Caco-2 (cell line): ENCODE results near the gene KIF13A. TPM values are rescaled to one million over a fixed set of nuclear protein-coding genes. Genes with fewer than 3 reads are reported as not detected.

Source experiments
- Bru-seq: library from RNA; stranded (reverse); fragments of 400-500 nt; gene quantifications from one replicate; lab custom pipeline; 2021; lab: Mats Ljungman, UMichigan
- BruChase-seq, 2 experiments: library from RNA; stranded (reverse); fragments of 400-500 nt; gene quantifications; one replicate each; lab custom pipeline; 2021; lab: Mats Ljungman, UMichigan
- BruUV-seq: library from RNA; stranded (reverse); fragments of 400-500 nt; replicated peaks from 2 replicates; lab custom pipeline; 2021; lab: Mats Ljungman, UMichigan
- CTCF ChIA-PET: fragments of 300-600 bp; sonication (Branson Sonifier 250); formaldehyde crosslinking; loops from one replicate; lab custom pipeline; 2022; ENCODE audit warnings: antibody characterized with exemption; lab: Charles Lee
- POLR2A ChIA-PET: fragments of 300-600 bp; sonication (Branson Sonifier 250); formaldehyde crosslinking; loops from one replicate; lab custom pipeline; 2022; ENCODE audit warnings: antibody characterized with exemption; lab: Charles Lee
- DNase-seq, 2 experiments: peaks; one replicate each; pipeline versions ENCODE4 v3.0.0 to v3.0.0-alpha.2; 2020 to 2022
- H3K27me3 ChIP-seq: replicated peaks from 2 replicates; pipeline ENCODE4 v1.6.0; 2011; ENCODE audit warnings: low read length; ENCODE audit not compliant: control insufficient read depth, insufficient read depth
- H3K36me3 ChIP-seq: 2 replicates; pipeline ENCODE4 v1.5.1; 2011; ENCODE audit warnings: low read length; ENCODE audit not compliant: control insufficient read depth, insufficient read depth
- H3K4me1 ChIP-seq: fragments of 250-450 bp; sonication (Bioruptor Pico); 2 replicates; pipeline ENCODE4 v1.5.1; 2020; ENCODE audit warnings: mild to moderate bottlenecking
- H3K4me3 ChIP-seq: 2 replicates; pipeline ENCODE4 v1.5.1; 2011; ENCODE audit warnings: low read depth, mild to moderate bottlenecking, control low read depth, low read length
- H3K9me3 ChIP-seq: fragments of 250-450 bp; sonication (Bioruptor Pico); 2 replicates; pipeline ENCODE4 v1.5.1; 2020; ENCODE audit warnings: mild to moderate bottlenecking, moderate library complexity
- H3K27ac Mint-ChIP-seq: one replicate; pipeline ENCODE4 v1.8.0; 2022; ENCODE audit warnings: mixed read lengths; ENCODE audit not compliant: unreplicated experiment
- H3K27me3 Mint-ChIP-seq: one replicate; pipeline ENCODE4 v1.8.0; 2022; ENCODE audit warnings: mixed read lengths; ENCODE audit not compliant: insufficient read depth, unreplicated experiment
- H3K36me3 Mint-ChIP-seq: one replicate; pipeline ENCODE4 v1.8.0; 2022; ENCODE audit warnings: mild to moderate bottlenecking, mixed read lengths; ENCODE audit not compliant: insufficient read depth, unreplicated experiment
- H3K4me1 Mint-ChIP-seq: one replicate; pipeline ENCODE4 v1.8.0; 2022; ENCODE audit warnings: low read depth, mixed read lengths; ENCODE audit not compliant: unreplicated experiment
- H3K4me3 Mint-ChIP-seq: one replicate; pipeline ENCODE4 v1.8.0; 2022; ENCODE audit warnings: mild to moderate bottlenecking, moderate library complexity, mixed read lengths; ENCODE audit not compliant: unreplicated experiment
- H3K9me3 Mint-ChIP-seq: one replicate; pipeline ENCODE4 v1.8.0; 2022; ENCODE audit warnings: mixed read lengths; ENCODE audit not compliant: unreplicated experiment
- intact Hi-C: fragments of 100-400 bp; cut with micrococcal nuclease; formaldehyde crosslinking; loops from one replicate; pipeline ENCODE4 v1.10.0; 2022; ENCODE audit not compliant: unreplicated experiment
- long read RNA-seq: library from polyadenylated mRNA; stranded (forward); transcript quantifications from one replicate; pipeline ENCODE4 v2.0.0, GENCODE V29; 2022
- total RNA-seq: library from RNA; stranded (reverse); gene quantifications from 2 replicates; pipeline ENCODE4 v1.2.3, GENCODE V29; 2022
- TF ChIP-seq, protein P1 (sequence below), 2 experiments: fragments of 200-600 bp in 1 of 2; IDR thresholded peaks; 1 replicate in 1 of 2; 2 replicates in 1 of 2; pipeline versions ENCODE4 v1.5.1 to v1.8.0; 2011 to 2022; ENCODE audit warnings: antibody characterized with exemption in 1 of 2, control low read depth in 1 of 2, inconsistent platforms in 1 of 2, low read depth in 1 of 2, low read length in 1 of 2, mild to moderate bottlenecking in 1 of 2, moderate library complexity in 1 of 2; ENCODE audit not compliant: insufficient read depth in 1 of 2, severe bottlenecking in 1 of 2, unreplicated experiment in 1 of 2

The KIF13A gene
- total RNA-seq: 13.8 and 14.0 TPM in 2 replicates
- percentile 63 among the genes with signal in this experiment for Bru-seq, nascent RNA
- percentile 56 among the genes with signal in this experiment for BruChase-seq, experiment 1, labeled RNA remaining after a 2-hour chase
- percentile 55 among the genes with signal in this experiment for BruChase-seq, experiment 2, labeled RNA remaining after a 6-hour chase
- long read RNA-seq, partial matches to known transcripts: 1 of 7 reads
- long read RNA-seq, other reads (novel, unspliced or antisense): 5 of 7 reads

DNA sequence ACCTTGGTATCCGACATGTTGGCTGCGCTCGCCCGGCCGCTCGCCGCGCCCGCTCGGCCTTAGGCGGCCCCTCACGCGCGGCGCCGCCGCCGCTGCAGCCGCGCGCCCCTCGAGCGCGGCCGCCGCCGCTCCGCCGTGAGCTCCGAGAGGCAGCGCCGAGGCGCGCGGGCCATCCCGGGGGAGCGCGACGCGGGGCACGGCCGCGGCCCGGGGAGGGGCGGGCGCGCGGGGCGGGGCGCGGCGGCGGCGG is at the start of gene KIF13A:
Gene KIF13A, minus strand, starts transcription at position 189 of the 250 bp plus-strand sequence. Its CDS starts 172 bp downstream, at position 17.
- peak within 1 kb of the TSS; percentile 74 for H3K27ac Mint-ChIP-seq
- H3K27me3 Mint-ChIP-seq: no peaks in the 10 kb centered on the region
- H3K9me3 ChIP-seq: no peaks in the 10 kb centered on the region
- POLR2A ChIA-PET: no interaction called here
- TF ChIP-seq, protein P1, sequence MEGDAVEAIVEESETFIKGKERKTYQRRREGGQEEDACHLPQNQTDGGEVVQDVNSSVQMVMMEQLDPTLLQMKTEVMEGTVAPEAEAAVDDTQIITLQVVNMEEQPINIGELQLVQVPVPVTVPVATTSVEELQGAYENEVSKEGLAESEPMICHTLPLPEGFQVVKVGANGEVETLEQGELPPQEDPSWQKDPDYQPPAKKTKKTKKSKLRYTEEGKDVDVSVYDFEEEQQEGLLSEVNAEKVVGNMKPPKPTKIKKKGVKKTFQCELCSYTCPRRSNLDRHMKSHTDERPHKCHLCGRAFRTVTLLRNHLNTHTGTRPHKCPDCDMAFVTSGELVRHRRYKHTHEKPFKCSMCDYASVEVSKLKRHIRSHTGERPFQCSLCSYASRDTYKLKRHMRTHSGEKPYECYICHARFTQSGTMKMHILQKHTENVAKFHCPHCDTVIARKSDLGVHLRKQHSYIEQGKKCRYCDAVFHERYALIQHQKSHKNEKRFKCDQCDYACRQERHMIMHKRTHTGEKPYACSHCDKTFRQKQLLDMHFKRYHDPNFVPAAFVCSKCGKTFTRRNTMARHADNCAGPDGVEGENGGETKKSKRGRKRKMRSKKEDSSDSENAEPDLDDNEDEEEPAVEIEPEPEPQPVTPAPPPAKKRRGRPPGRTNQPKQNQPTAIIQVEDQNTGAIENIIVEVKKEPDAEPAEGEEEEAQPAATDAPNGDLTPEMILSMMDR (IDR thresholded peaks at IDR 0.05; ENCODE audit: insufficient read depth in 1 of 2, low read depth in 1 of 2, low read length in 1 of 2, severe bottlenecking in 1 of 2, unreplicated experiment in 1 of 2): no peak
- CTCF ChIA-PET: interaction anchor here (1.1 kb wide), 1 partner anchor 170 kb away, joined by 3 read pairs; no protein-coding TSS in a partner anchor
- no peaks in the 10 kb centered on the region; the same call in 1 of the 2 replicates for H3K36me3 ChIP-seq
- peak within 1 kb of the TSS; percentile 60 for H3K4me3 ChIP-seq
- peak within 1 kb of the TSS; percentile 86 for H3K4me3 Mint-ChIP-seq
- BruUV-seq: no TSS peak
- no peak for DNase-seq
- H3K4me1 ChIP-seq: 0 out of 2 replicates have a peak, but pooled peaks cover 5% of the 10 kb centered on the region
- intact Hi-C loops: loop anchor here (1.0 to 5.0 kb wide), 2 partner anchors 120 to 135 kb away; partner anchors contain the start of gene NHLRC1
- no peaks in the 10 kb centered on the region for H3K27me3 ChIP-seq
- H3K4me1 Mint-ChIP-seq: no peaks in the 10 kb centered on the region
- H3K9me3 Mint-ChIP-seq: no peaks in the 10 kb centered on the region
- no peaks in the 10 kb centered on the region for H3K36me3 Mint-ChIP-seq

DNA sequence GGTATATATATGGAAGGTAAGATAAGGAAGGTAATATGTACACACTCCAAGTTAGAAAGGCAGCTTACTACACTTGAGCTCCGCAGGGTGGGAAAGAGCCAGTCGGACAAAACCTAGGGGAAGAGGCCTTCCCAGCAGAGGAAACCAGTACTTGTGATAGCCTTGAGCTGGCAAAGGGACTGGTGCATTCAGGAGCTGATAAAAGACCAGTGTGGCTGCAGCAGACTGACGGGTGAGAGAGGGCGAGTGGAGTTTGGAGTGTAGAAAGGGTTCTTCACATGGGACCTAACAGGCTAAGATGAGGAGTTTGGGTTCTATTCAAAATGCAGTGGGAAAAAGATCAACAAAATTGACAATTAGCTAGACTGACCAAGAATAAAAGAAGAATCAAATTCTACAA is 49.3 kb upstream of the KIF13A start:
- H3K4me3 ChIP-seq: no peak overlapping the region
- H3K36me3 ChIP-seq: no peaks in the 10 kb centered on the region
- Mint-ChIP-seq H3K4me3 (no peak overlapping the region), H3K27ac (no peak overlapping the region), H3K36me3 (no peaks in the 10 kb centered on the region), H3K27me3 (no peaks in the 10 kb centered on the region), H3K9me3 (no peaks in the 10 kb centered on the region), H3K4me1 (no peaks in the 10 kb centered on the region)
- POLR2A ChIA-PET: no interaction called here
- DNase-seq: no peak
- intact Hi-C loops: no loop called here
- no peaks in the 10 kb centered on the region for H3K27me3 ChIP-seq
- H3K9me3 ChIP-seq: no peaks in the 10 kb centered on the region
- CTCF ChIA-PET: no interaction called here
- no peaks in the 10 kb centered on the region; the same call in 1 of the 2 replicates for H3K4me1 ChIP-seq
- BruUV-seq: no TSS peak
- TF ChIP-seq, protein P1 (IDR thresholded peaks at IDR 0.05; ENCODE audit: insufficient read depth in 1 of 2, low read depth in 1 of 2, low read length in 1 of 2, severe bottlenecking in 1 of 2, unreplicated experiment in 1 of 2): no peak

DNA sequence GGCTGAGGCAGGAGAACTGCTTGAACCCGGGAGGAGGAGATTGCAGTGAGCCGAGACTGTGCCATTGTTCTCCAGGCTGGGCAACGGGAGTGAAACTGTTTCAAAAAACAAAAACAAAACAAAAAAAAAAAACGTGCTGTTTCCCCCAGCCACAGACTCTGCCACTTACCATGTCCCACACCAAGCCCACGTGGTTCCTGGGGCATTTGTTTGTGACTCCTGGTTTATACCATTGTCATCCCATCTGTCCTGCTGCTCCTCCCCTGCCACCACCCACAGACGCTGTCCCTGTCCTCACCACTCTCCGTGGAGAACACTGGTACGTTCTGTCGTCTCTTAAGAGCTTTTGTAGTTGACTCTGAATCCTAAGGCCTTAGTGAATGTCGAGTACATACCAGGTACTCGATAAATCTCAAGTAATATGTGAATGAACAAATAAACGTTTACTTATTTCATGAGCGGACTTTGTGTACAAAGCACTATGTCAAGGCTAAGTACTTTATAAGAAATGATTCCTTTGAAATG is 48.0 kb upstream of the KIF13A start:
- Histone ChIP-seq H3K36me3 (no peaks in the 10 kb centered on the region), H3K9me3 (no peaks in the 10 kb centered on the region), H3K4me1 (no peaks in the 10 kb centered on the region; the same call in 1 of the 2 replicates), H3K27me3 (no peaks in the 10 kb centered on the region), H3K4me3 (no peak overlapping the region)
- H3K36me3 Mint-ChIP-seq: no peaks in the 10 kb centered on the region
- intact Hi-C loops: no loop called here
- ChIA-PET CTCF (interaction anchor here (0.6 kb wide), 1 partner anchor 216 kb away, joined by 5 read pairs; no protein-coding TSS in a partner anchor), POLR2A (no interaction called here)
- no peaks in the 10 kb centered on the region for H3K27me3 Mint-ChIP-seq
- H3K27ac Mint-ChIP-seq: no peak overlapping the region
- no TSS peak for BruUV-seq
- TF ChIP-seq, protein P1 (IDR thresholded peaks at IDR 0.05; ENCODE audit: insufficient read depth in 1 of 2, low read depth in 1 of 2, low read length in 1 of 2, severe bottlenecking in 1 of 2, unreplicated experiment in 1 of 2): no peak
- no peaks in the 10 kb centered on the region for H3K9me3 Mint-ChIP-seq
- no peaks in the 10 kb centered on the region for H3K4me1 Mint-ChIP-seq
- no peak overlapping the region for H3K4me3 Mint-ChIP-seq
- DNase-seq: no peak
